ENCODE results near the gene UGT3A1.

DNA sequence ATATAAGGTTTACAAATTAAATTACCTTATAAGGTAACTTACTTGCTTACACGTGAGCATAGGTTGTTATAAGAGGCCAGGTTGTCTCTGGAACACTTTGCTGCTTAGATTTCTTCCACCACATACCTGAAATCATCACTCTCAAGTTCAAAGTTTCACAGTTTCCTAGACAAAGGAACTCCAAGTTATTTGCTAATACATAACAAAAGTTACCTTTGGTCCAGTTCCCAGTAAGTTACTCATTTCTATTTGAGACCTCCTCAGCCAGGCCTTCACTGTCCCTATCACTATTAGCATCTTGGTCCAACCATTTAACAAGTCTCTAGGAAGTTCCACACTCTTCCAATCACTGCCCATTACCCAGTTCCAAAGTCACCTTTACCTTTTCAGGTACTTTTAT, 18.5 kb upstream of the UGT3A1 start:
- no peak for TF ChIP-seq POLR2A (IDR thresholded peaks at IDR 0.05)
- TF ChIP-seq, protein P1, sequence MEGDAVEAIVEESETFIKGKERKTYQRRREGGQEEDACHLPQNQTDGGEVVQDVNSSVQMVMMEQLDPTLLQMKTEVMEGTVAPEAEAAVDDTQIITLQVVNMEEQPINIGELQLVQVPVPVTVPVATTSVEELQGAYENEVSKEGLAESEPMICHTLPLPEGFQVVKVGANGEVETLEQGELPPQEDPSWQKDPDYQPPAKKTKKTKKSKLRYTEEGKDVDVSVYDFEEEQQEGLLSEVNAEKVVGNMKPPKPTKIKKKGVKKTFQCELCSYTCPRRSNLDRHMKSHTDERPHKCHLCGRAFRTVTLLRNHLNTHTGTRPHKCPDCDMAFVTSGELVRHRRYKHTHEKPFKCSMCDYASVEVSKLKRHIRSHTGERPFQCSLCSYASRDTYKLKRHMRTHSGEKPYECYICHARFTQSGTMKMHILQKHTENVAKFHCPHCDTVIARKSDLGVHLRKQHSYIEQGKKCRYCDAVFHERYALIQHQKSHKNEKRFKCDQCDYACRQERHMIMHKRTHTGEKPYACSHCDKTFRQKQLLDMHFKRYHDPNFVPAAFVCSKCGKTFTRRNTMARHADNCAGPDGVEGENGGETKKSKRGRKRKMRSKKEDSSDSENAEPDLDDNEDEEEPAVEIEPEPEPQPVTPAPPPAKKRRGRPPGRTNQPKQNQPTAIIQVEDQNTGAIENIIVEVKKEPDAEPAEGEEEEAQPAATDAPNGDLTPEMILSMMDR (IDR thresholded peaks at IDR 0.05 in 4 of 5, conservative IDR thresholded peaks at IDR 0.05 in 1 of 5): no peak
